GM20431 (cell line): ENCODE measurements around the gene RNF133.

Source experiments
- in situ Hi-C: fragments of 300-500 bp; cut with MseI, MboI; formaldehyde crosslinking; loops from one replicate; pipeline ENCODE4 v1.15.0; 2020; ENCODE audit warnings: low sequenced_read_pairs; ENCODE audit not compliant: unreplicated experiment

The RNF133 gene, protein sequence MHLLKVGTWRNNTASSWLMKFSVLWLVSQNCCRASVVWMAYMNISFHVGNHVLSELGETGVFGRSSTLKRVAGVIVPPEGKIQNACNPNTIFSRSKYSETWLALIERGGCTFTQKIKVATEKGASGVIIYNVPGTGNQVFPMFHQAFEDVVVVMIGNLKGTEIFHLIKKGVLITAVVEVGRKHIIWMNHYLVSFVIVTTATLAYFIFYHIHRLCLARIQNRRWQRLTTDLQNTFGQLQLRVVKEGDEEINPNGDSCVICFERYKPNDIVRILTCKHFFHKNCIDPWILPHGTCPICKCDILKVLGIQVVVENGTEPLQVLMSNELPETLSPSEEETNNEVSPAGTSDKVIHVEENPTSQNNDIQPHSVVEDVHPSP

DNA sequence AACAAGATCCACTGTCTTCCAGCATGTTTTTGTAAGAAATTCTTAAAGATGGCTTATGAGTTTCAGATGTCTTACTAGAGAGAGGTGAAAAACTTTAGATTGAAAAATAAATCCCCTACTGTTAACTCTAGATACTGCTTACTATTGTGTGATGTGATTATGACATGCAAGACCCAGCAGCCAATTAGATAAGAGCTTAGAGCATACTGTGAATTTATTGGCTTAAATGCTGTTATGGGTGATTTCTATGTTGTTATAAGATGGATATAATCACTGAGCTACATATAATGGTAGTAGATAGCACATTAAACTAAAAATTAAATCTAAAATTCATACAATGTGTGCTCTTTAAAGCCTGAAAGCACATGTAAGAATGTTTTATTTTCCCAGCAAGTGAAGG lies at the start of gene RNF133:
TSS of gene RNF133 (minus strand) at position 101 of the 400 bp plus-strand sequence. CDS start 199 bp downstream, outside the sequence.
- in situ Hi-C loops = no loop called here

DNA sequence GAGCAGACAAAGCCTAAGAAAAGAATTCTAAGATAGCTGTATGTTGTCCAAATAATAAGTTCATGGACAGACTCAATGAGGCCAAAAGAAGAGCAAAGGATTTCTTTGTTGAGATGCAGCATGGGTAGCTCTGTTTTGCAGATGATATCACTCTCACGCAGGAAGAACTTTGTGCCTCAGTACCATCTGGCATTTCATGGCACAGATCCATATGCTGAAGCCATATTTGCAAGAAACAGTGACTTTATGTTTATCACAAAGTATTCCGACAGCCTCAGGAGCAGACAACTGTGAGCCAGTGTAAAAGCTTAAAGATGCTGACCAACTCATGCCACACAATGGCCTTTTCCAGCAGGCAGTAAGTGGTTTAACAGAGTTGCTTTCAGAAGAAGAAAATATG lies 49.3 kb upstream of the RNF133 start:
- in situ Hi-C loops = no loop called here

DNA sequence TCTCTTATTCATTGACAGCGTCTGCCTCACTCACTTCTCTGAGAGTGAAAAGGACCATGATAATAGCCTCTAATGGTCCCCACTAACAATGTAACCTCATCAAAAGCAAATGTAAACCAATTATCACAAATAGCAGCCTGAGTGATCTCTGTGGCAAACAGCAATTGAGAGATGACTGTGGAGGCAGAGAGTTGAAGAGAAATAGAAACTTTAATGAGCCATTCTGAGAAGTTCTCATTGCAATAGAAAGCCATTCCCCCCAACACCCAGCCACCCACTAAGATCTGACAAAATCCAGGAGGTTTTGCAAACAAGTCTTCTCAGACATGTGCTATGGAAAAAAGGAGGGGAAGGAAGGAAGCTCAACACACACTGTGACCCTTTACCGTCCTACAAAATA lies 48.0 kb upstream of the RNF133 start:
- in situ Hi-C loops = no loop called here

DNA sequence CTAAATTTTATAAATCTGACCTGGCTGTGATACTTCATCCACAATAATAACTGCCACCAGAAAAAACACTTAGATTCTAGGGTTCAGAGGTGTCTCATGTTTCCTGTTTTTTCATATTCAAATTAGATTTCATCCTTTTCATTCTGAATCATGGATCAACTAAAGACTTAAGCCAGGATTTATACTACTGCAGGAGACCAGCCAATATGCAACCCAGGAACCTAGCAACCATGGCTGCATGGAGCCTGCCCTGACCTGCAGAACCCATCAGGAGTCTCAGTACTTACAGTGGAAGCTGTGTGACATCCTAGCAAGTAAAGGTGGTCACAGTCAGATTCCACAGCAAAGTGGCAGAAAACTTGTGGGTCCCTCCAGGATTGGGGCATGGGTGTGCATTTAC lies 44.3 kb upstream of the RNF133 start:
- in situ Hi-C loops = no loop called here

DNA sequence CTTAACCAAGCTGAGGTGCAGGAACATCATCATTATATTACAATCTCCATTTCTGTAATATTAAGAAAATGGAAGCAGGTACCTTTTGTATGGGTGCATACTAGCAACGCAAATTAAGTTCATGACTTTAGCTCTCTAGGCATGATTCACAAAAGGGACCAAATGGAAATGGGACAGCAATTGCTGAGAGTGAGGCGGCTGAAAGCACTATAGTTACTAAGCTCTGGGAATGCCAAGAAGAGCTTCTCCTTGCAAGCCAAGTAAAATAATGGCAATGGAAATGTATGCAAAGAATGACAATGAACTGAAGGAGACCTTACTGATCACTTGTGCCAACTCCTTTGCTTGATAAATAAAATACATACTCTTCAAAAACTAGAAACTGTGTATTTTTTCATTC lies 40.0 kb upstream of the RNF133 start:
- in situ Hi-C loops = no loop called here

DNA sequence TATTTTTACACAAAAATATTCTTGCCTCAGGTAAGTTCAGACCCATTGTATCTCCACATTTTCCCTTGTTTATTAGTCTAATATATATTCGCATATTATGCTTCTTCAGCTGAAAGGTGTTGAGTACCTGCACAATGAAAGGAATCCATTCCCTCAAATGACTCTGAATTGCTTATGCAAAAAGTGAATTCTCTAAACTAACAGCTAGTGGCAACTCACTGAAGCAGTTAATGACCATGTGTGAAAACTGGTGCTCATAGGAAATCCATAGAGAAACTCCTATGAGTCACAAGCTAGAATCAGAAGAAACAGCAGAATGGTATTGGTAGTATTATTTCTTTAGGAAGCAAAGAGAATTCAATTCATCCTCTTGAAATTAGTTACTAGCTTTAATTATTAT lies 37.3 kb upstream of the RNF133 start:
- in situ Hi-C loops = no loop called here

DNA sequence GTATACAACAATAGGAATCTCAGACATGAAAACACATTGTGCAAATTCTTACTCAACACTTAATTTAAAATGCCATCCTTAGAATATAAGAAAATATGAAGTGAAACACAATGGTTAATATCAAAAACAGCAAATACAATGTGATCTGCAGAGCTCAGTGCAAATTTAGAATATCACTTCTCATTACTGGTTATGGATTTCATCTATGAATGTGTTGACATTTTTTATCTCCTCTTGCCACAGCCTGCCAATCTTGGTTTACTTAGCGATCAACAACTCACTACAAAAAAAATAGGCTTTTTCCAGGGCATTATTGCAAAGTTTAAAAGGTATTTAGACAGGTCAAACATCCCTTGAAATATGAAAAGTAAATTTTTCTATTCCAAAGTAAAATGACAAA lies 28.8 kb upstream of the RNF133 start:
- in situ Hi-C loops = no loop called here

DNA sequence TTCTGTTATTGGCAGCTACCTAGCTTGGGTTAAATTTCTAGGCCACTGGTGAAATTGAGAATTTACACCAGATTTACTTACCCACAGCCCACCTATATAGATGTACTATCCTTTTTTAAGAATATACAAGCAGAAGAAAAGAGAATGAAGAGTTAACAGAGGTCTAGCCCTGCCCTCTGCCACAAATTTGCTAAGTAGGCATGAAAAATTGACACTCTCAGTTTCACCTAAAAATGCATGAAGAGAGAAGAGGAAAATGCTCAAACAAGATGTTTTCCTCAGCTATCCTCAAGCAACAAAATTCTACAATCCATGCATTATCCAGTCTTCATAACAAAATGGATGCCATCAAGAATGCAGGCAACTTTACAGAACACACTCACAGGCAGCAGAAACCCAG lies 28.4 kb upstream of the RNF133 start:
- in situ Hi-C loops = no loop called here

DNA sequence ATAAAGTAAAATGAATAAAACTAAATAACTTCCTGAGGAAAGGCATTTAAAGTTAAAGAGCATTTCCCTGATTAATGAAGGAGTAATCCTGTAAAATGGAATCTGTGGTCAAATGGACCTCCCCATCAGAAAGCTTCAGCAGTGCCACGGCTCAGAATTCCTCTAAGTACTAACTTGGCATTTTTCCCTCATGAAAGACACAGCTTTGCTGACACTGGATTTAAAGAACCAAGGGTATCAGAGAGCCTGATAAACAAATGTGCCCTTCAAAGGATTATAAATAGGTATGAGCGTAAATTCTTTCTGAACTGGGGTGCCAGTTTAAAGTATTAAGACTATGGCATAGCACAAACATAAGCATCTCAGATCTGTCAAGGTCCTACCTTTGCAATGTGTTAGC lies 28.0 kb upstream of the RNF133 start:
- in situ Hi-C loops = no loop called here

DNA sequence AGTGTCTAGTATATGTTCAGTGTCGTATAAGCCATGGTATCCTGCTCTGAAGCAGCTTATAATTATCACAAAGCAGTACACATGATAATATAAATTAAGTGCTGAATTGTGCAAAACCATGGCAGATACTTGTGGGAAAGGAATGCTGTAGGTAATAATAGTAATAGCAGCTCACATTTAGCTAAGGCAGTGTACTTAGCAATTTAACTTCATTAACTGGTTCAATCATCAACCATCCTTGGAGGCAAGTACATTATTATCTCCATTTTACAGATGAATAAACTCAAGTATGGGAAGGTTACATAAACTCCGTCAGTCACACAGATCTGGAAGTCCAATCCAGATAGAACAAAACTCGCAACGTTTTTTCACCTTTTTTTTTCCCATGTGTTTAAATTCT lies 25.4 kb upstream of the RNF133 start:
- in situ Hi-C loops = no loop called here

DNA sequence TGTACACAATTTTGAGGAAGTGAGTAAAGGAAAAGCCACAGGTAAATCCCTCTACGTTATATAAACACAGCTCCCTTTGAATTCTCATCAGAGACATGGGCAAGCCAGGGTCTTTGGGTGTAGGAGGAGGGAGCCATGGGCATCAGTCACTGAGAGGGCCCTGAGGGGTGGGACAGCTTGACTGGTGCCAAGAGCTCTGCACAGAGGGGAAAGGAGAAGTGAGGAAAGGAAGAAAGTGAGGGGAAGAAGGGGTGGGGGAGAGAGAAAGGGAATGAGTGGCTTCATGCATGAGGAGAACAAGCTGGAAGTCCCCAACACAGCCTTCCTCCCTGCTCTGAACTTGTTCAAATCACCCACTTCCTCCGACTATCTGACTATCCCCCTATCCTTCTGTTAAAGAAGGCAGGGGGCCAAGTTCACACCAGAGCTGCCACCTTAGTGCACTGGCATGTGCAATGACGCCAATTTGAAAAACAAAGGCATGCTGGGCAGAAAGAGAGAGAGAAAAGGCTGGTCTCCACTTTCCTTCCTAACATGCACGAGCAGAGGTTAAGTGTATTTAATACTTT lies 20.2 kb upstream of the RNF133 start:
- in situ Hi-C loops = no loop called here

DNA sequence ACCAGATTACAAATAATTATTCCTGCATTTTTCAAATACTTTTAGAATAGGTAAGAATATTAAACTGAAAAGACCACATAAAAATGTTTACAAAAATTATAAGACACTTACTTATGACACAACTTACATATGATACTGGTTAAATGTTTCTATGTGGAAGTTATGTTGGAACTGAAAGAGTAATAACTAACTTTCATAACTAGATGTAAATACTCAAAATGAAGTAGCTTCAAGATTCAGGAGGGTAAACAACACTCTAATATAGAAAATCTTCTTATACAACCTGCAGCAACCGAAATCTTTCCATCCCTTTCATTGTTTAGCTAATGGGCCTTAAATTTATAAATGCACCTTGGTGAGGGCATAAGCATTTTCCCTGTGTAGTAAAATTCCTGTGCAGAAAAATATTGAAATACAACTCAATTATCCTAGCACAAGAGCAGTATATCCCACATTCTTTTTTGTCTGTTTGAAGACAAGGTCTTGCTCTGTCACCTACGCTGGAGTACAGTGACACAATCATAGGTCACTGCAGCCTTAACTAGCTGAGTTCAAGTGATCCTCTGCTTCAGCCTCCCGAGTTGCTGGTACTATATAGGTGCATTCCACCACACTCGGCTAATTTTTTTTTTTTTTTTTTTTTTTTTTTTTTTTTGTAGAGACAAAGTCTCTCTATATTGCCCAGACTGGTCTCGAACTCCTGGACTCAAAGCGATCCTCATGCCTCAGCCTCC lies 18.6 kb upstream of the RNF133 start:
- in situ Hi-C loops = no loop called here

DNA sequence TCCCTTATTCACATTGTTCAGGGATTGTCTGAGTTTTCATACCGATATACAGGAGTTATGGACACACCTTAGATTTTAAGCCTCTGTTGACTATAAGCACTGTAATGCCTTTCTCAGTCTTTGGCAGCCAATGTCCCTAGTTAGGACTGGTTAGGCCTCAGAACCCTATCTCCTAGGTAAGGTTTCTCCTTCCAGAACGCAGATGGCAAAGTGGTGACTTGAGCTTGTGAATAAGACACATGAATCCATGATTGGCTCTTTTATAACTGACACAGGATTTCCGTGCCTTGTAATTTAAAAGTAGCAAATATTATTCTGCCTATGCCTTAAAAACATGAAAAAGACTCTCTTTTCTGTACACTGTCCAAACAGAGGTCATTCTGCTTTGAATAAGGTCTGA lies 16.3 kb upstream of the RNF133 start:
- in situ Hi-C loops = no loop called here

DNA sequence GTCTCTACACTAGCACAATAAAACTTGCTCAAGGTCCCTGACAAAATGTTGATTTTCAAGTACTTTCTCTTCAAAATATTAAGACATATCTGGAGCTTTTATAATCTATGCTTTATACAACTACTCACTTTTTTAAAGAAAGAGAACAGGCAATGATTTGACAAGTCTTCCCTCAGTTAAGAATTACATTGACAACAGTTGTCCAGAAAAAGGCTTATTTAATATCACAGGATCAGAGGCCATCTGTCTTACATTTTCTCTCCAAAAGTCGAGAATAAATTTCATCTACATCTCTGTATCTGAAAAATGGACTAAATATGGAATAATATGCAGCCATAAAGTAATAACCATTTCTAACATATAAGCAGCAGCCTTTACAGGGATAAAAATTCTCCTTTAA lies 12.0 kb upstream of the RNF133 start:
- in situ Hi-C loops = no loop called here

DNA sequence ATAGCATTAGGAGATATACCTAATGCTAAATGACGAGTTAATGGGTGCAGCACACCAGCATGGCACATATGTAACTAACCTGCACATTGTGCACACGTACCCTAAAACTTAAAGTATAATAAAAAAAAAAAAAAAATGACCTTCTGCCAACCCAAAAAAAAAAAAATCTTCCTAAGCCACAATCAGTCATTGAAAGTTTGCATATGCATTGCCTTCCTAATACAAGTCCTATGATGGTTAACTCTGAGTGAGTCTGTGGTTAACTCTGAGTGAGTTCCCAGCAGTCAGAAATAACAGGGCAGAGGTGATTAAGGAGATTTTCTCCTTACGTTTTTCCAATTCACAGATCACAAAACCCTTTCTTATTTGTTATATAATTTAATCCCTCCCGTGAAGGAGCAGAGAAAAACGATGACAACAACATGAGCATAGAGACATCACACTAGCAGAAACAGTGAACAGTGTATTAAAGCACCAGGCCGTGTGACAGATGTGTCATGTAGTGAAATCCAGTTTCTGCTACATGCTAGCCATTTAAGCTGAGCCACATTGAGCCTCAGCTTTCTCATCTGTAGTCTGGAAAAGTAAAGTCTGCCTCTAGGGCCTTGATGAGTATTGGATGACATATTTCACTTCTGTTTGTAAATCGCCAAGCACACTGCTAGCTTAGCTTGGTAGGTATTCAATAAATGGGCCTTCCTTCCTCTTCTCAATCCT lies 11.2 kb upstream of the RNF133 start:
- in situ Hi-C loops = no loop called here

DNA sequence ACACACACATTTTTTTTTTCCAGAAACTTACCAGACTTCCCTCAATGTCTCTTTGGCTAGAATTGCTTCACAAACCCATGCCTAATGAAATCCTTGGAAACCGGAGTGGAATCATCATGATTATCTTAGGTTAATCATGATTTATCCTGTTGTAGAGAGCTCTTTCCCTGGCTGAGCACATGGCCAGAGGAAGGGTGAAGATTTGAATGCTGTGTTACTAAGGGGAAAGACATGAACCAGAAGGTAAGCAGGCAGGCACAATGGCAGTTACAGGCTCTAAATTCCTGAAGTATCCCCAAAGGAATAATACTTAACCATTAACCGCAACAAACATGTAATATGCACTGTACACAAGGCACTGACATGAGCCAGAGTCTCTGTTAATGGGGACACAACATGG lies 7.9 kb upstream of the RNF133 start:
- in situ Hi-C loops = no loop called here

DNA sequence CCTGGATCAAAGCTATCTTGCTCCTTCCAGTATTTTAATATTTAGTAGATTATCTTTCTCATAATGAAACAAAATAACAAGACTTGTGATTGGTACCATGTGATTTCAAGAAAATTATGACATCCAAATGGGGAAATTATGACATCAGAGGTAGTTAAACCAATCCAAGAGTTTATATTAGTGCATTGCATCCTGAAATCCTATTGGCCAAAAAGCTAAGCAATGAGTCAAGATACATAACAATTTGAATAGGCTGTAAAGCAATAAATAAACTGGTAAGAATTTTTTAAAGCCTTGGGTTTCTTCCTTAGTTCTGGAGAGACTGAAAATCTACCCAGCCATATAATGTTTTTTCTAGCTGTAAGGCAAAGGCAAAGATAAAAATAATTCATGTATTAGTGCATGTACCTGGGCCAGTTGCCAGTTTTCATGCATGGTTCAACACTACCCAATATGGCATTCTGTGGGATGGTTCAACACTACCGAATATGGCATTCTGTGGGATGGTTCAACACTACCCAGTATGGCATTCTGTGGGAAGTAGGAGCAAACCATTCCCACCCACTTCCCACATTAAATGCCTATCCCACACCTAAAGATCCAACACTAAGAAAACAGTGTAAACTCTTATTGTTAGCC lies 4.1 kb upstream of the RNF133 start, which contains the start of gene RNF148:
TSS of gene RNF148 (minus strand) at position 51 of the 639 bp plus-strand sequence. CDS start 172 bp downstream, outside the sequence.
- in situ Hi-C loops = no loop called here

DNA sequence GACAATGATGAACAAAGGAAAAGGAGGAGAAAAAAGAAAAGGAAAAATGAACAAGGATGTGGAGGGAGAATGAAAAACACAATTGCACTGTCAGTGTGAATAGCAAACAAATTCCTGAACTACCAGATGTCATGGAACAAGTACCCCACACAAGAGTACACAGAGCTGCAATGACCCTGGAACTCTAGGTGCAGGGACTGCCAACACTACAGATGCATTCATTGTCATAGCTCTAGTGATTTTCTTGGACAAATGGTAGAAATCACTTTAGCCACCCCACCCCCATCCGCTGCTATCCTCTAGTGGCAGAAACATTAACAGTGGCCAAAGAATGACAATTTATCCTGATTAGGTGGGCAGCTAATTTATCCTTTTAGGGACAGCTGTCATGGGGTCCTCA lies 3.1 kb downstream of the RNF133 start:
- in situ Hi-C loops = no loop called here

DNA sequence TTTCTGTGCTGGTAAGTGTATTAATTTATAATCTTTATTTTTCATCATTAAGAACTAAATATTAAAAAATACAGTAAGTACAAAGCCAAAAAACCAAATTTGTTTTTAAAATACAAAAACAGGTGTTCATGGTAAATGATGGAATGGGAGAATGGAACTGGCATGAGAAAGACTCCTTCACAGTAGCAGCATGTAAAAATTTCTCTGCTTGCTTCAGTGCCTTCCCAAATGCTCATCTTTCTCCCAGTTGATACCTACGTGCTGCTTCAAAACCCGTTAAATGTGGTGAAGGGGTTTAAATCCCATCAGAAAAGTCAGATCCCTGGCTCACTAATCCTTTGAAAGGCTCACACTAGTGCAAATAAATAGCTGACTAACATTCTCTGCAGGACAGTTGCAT lies 4.2 kb downstream of the RNF133 start:
- in situ Hi-C loops = no loop called here

DNA sequence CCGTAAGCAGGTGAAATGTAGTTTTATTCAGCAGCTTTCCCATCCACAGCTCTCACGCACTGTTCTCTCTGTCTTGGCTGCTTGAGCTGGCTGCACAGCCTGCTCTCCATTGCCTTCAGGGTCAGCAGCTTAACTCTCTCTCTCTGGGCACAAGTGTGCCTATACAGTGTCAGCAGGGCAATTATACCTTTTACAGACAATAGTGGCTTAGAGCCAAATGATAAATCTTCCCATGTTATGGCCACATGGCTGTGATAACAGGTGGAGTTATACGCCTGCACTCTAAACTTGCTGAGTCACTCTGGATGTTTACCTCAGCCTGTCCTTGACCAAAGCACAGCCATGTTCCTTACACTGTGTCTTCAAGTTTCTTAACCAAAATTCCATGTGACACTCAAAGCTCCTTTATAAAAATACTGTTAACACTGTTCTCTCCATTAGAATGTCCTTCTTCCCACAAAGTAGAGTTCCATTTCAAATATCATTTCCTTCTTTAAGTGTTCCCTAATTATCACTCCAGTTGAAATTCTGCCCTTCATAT lies 6.1 kb downstream of the RNF133 start:
- in situ Hi-C loops = no loop called here
